GM12873 (cell line): ENCODE results near the gene TRUB2.

Experiments used
- TF ChIP-seq, protein P1 (sequence below): IDR thresholded peaks from 2 replicates; pipeline ENCODE4 v1.5.1; 2012; ENCODE audit warnings: low read depth, mild to moderate bottlenecking, moderate library complexity, low read length, control low read depth; ENCODE audit not compliant: insufficient read depth; ENCODE audit errors: missing control alignments

Gene TRUB2

DNA sequence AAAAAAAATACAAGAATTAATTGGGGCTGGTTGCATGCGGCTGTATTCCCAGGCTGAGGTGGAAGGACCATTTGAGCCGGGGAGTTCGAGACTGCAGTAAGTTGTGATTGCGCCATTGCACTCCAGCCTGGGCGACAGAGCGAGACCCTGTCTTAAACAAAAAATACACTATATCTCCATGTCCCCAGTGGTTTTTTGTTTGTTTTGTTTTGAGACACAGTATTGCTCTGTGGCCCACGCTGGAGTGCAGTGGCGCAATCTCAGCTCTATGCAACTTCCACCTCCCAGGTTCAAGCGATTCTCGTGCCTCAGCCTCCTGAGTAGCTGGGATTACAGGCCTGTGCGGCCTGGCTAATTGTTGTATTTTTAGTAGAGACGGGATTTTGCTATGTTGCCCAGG, 1.5 kb upstream of the TRUB2 start:
- TF ChIP-seq, protein P1, sequence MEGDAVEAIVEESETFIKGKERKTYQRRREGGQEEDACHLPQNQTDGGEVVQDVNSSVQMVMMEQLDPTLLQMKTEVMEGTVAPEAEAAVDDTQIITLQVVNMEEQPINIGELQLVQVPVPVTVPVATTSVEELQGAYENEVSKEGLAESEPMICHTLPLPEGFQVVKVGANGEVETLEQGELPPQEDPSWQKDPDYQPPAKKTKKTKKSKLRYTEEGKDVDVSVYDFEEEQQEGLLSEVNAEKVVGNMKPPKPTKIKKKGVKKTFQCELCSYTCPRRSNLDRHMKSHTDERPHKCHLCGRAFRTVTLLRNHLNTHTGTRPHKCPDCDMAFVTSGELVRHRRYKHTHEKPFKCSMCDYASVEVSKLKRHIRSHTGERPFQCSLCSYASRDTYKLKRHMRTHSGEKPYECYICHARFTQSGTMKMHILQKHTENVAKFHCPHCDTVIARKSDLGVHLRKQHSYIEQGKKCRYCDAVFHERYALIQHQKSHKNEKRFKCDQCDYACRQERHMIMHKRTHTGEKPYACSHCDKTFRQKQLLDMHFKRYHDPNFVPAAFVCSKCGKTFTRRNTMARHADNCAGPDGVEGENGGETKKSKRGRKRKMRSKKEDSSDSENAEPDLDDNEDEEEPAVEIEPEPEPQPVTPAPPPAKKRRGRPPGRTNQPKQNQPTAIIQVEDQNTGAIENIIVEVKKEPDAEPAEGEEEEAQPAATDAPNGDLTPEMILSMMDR: no peak

DNA sequence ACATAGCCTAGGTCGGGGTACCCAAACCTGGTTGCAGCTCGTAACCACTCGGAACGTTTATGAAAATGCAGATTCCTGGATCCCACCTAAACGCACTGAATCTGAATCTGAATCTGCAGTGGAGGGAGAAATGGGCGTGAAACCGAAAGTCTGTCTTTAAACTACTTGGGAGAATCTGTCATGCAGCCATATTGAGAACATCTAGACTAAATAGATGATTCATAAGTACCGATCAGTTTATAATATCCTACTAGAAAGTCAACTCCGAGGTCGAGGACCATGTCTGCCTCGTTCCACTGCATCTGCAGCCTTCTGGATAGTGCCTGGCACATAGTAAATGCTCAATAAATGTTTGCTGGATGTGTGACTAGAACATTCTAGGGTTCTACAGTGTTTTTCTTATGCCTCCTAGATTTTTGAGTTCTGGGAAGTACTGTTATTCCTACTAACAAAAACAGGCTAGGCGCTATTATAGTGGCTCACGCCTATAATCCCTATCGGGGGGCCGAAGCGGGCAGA, 1.0 kb upstream of the TRUB2 start:
- TF ChIP-seq, protein P1: no peak

DNA sequence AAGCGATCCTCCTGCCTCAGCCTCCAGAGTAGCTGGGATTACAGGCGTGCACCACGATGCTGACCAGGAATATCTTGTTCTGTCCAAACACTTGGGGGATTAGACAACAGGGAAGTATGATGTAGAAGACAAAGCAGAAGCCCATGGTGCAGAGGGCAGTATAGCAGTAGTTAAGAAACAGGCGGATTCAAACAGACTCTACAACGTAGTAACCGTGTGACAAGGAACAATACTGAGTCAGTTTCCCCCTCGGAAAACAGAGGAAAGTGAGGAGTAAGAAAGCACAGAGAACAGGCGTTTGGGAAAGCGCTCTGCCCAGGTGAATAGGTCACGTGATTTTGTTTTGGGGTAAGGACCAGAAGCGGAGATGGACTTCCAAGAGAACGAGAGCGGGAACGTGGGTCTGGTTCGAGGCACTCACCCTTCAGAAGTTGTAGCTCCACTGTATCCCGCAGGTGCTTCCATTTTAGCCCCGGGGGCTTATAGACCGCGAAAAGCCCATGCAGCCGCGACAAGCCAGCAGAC, 306 bp downstream of the TRUB2 start:
- TF ChIP-seq, protein P1: no peak

DNA sequence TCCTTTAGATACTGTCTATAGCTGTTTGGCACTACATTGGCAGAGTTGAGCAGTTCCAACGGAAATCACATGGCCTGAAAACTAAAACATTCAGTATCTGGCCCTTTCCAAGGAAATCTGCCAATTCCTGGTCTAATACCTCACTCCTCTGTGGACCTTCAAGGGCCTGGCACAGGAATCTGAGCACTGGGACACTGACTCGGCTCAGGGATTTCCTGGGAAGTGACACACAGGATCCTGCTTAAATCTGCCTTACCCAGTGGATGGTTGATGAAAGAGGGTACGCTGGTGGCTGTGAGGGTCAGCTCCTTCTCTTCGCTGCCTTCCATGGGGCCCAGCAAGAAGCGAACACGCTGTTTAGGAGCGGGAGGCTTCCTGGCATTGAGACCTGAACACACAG, 904 bp downstream of the TRUB2 start:
- TF ChIP-seq, protein P1: no peak

DNA sequence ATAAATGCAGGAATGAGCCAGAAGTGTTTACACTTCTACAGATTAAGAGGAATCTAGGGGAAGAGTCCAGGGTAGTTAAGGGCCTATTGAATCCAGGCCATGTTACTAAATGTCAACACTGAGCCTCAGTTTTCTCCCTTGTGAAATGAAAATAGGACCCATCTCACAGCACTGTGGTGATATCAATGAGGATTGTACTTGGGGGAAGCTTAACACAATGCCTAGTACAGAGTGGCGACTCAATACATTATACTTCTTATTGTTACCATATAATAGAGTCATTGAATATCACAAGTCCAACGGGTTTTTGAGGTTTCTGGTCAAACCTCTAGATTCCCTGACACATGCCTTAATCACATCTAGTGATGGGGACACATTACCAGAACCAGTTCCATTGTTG, 4.6 kb downstream of the TRUB2 start:
- TF ChIP-seq, protein P1: no peak

DNA sequence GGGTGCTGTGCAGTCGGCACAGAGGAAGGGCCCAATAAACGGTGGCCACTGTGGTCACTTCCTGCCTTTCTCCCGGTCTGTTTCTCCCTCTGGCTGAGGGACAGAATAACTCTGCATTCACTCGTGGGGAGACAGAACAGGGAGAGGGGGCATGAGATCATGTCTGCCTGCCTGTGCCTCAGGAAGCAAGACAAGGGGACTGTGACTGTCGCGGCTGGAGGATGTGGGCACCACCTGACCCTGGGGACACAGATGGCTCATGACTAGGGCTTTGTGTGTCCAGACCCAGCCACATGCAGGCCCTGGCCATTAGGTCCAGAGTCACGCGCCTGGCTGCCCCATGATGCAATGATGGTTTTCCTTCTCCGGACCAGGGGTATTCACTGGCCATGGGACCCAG, 5.8 kb downstream of the TRUB2 start:
- TF ChIP-seq, protein P1: no peak

DNA sequence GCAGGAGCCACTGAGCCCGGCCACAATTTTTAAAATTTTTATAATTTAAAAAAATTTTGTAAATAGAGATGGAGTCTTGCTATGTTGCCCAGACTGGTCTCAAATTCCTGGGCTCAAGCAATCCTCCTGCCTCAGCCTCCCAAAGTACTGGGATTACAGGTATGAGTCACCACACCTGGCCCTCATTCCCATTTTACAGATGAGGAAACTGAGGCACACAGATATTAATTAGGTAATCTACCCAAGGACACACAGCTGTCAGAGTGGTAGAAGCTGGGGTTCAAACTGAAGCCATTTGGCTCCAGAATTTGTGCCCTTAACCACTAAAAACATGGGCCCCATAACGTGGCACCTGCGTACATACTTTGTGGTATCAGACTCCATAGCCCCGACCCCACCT, 7.5 kb downstream of the TRUB2 start:
- TF ChIP-seq, protein P1: no peak

DNA sequence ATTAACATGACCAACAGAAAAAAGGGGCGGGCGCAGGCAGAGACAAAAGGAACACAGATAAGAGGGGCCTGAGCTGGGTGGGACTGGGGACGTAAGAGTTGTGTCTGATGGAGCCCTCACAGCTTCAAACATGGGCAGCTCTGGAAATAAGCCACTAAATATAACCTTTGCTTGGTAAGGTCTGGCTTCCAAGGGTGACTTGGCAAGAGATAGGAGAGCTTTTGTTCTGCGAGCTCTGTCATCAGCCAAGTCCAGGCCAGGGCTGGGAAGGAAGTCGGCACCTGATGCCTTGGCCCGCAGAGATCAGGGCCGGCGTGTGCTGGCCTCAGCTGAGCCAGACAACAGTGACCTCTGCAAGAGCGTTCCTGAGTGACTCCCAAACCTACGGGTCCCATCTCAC, 11.8 kb downstream of the TRUB2 start:
- TF ChIP-seq, protein P1: no peak
